IPS DF 6.9 (cell line): ENCODE results near the gene ZBTB8OS.
"Not testable (repeated sequence)": the region's sequence is repeated elsewhere in the genome, so short reads cannot be mapped to it uniquely, and the experiment has no call there.

ENCODE experiments used
- DNase-seq: peaks from one replicate; pipeline ENCODE4 v3.0.0-alpha.2; 2013; ENCODE audit warnings: low read depth, low spot score
- H3K27ac ChIP-seq: one replicate; pipeline ENCODE4 v1.5.1; 2013; ENCODE audit warnings: low read length, control low read depth
- H3K27me3 ChIP-seq: 2 replicates; pipeline ENCODE4 v1.6.1; 2013; ENCODE audit warnings: mild to moderate bottlenecking, low read length; ENCODE audit not compliant: control insufficient read depth, insufficient read depth
- H3K36me3 ChIP-seq: 2 replicates; pipeline ENCODE4 v1.6.1; 2013; ENCODE audit warnings: low read length; ENCODE audit not compliant: control insufficient read depth, insufficient read depth
- H3K4me1 ChIP-seq: 2 replicates; pipeline ENCODE4 v1.6.1; 2013; ENCODE audit warnings: low read length; ENCODE audit not compliant: control insufficient read depth, insufficient read depth
- H3K4me3 ChIP-seq: 2 replicates; pipeline ENCODE4 v1.5.1; 2013; ENCODE audit warnings: mild to moderate bottlenecking, low read length
- H3K9me3 ChIP-seq: 2 replicates; pipeline ENCODE4 v1.6.1; 2013; ENCODE audit warnings: low read length, inconsistent platforms; ENCODE audit not compliant: control insufficient read depth, insufficient read depth
- WGBS: extraction: QIAGEN DNeasy Blood & Tissue Kit; methylation state at CpG from one replicate; pipeline ENCODE4 v1.1.7; 2013; ENCODE audit warnings: mixed read lengths, missing lambda C conversion rate; ENCODE audit not compliant: insufficient read length, insufficient coverage; 5-methylcytosine and 5-hydroxymethylcytosine counted together

The ZBTB8OS gene

DNA sequence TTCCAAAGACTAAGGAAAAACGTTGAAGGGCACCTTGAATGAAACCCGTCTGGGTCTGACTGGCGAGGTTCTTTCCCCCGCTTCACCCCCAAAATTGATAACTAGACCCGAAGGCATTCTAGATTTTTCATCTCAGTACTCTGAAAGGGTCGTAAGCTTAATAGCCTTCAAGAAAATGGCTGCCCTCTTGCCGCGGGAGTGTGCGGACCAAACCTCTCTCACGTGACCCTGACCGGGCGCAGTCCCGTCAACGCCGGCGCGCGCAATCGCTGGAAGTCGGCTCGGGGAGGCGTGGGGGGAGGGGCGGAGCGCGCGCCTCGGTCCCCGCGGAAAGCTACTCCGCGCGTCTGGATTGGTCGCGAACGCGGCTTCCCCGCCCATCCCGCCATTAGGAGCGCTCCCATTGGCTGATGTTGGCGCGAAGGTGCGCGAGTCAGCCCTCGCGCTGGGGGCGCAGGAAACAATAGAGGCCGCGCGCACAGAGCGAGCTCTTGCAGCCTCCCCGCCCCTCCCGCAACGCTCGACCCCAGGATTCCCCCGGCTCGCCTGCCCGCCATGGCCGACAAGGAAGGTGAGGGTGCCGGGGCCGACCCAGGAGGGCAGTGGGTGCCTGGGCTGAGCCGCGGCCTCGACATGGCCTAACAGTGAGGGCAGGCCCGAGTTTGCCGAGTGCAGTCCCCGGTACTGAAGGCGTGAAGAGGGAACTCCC lies 556 bp upstream of the ZBTB8OS start, which contains the start of gene RBBP4:
Gene RBBP4, plus strand, starts transcription at position 457 of the 709 bp plus-strand sequence. Its CDS starts 99 bp downstream, at position 556.
- Histone ChIP-seq H3K9me3 (no peaks in the 10 kb centered on the region), H3K27me3 (no peaks in the 10 kb centered on the region), H3K27ac (no peak within 1 kb of the TSS), H3K4me1 (no peaks in the 10 kb centered on the region), H3K4me3 (peak within 1 kb of the TSS; percentile 78), H3K36me3 (peaks cover 6% of the 10 kb centered on the region; the same call in 1 of the 2 replicates)
- peak; percentile 91 for DNase-seq
- WGBS: no CpG with 5 or more reads among the region's 67 CpGs

- Histone ChIP-seq H3K9me3 (no peaks in the 10 kb centered on the region), H3K4me3 (no peak overlapping the region), H3K4me1 (no peaks in the 10 kb centered on the region), H3K27me3 (no peaks in the 10 kb centered on the region), H3K27ac (no peak overlapping the region), H3K36me3 (no peaks in the 10 kb centered on the region)
- no peak for DNase-seq
- WGBS: no CpG with 5 or more reads among the region's 6 CpGs
These were observed 2.8 kb downstream of the ZBTB8OS start for GRCh38 chr1:32647308-32648134.

DNA sequence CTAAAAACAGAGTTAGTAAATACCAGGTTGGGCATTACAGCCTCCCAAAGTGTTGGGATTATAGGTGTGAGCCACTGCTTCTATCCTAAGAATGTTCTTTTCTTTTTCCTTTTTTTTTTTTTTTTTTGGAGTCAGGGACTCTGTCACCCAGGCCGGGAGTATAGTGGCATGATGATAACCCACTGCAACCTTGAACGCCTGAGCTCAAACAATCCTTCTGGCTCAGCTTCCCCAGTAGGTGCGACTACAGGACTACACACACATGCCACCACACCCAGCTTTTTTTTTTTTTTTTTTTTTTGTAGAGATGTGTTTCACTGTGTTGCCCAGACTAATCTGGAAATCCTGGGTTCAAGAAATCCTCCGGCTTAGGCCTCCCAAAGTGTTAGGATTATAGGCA lies 5.9 kb downstream of the ZBTB8OS start:
- H3K4me1 ChIP-seq: no peaks in the 10 kb centered on the region
- no peaks in the 10 kb centered on the region for H3K36me3 ChIP-seq
- H3K4me3 ChIP-seq: no peak overlapping the region
- WGBS: no CpG with 5 or more reads among the region's 4 CpGs
- H3K9me3 ChIP-seq: no peaks in the 10 kb centered on the region
- DNase-seq: no peak
- H3K27ac ChIP-seq: no peak overlapping the region
- H3K27me3 ChIP-seq: no peaks in the 10 kb centered on the region

DNA sequence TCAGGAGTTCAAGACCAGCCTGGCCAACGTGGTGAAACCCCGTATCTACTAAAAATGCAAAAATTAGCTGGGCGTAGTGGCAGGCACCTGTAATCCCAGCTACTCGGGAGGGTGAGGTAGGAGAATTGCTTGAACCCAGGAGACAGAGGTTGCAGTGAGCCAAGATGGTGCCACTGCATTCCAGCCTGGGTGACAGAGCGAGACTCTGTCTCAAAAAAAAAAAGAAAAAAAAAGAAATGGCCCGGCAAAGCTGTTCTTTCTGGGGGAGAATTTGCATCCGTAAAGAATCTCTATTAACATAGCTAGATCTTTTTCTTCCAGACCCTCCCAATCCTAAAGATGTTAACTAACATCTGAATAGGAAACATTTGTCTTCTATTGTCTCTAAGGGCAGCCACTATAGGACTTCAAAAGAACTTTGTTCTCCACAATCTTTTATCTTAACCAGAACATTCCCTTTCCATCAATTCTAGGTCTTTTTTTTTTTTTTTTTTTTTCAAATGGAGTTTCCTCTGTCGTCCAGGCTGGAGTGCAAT lies 8.0 kb downstream of the ZBTB8OS start:
- not testable (repeated sequence) for DNase-seq, H3K27ac ChIP-seq, H3K4me1 ChIP-seq, H3K27me3 ChIP-seq, H3K36me3 ChIP-seq, H3K4me3 ChIP-seq, H3K9me3 ChIP-seq
- no CpG with 5 or more reads among the region's 8 CpGs for WGBS

DNA sequence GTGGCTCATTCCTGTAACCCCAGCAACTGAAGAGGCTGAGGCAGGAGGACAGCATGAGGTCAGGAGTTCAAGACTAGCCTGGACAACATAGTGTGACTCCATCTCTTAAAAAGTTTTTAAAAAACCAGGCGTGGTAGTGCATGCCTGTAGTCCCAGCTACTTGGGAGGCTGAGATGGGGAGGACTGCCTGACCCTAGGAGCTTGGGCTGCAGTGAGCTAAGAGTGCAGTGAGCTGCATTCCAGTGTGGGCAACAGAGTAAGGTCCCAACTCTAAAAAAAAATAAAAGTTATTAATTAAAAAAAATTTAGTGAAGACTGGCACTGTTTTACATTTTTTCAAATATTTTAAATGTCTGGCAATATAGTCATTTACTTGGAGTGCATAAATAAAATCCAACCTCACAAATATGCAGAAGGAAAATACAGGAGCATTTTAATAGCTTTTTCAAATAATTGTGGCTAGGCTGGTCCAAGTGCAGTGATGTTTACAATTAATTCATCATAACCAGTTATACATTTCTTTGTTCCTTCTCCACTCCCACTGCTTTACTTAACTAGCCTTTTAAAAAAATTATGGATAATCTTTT lies 10.8 kb downstream of the ZBTB8OS start:
- DNase-seq: no peak
- H3K9me3 ChIP-seq: no peaks in the 10 kb centered on the region
- no CpG with 5 or more reads among the region's 1 CpG for WGBS

DNA sequence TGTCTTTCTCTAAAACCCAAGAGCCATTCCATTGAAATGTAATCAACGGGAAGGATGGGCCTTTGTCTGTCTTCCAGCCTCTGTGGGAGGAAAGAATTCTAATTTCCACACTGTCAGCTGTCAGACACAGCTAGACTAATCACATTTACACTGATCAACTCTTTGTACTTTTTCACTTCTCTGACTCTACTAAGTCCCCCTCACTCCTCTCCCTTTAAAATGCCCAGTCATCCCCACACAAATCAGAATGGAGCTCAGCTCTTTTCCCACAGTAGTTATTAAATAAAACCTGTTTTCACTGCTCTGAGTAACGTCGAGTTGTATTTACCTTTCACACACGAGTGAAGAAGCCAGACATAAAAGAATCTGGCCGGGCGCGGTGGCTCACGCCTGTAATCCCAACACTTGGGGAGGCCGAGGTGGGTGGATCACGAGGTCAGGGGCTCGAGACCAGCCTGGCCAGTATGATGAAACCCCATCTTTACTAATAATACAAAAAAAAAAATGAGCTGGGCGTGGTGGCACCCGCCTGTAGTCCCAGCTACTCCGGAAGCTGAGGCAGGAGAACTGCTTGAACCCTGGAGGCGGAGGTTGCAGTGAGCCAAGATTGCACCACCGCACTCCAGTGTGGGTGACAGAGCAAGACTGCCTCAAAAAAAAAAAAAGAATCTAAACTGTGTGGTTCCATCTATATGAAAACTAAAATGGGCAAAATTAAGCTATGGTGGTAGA lies 13.3 kb downstream of the ZBTB8OS start:
- no peaks in the 10 kb centered on the region; the same call in none of the 2 replicates for H3K4me1 ChIP-seq
- no CpG with 5 or more reads among the region's 16 CpGs for WGBS

More for the DNA sequence above, 10.8 kb downstream of the ZBTB8OS start:
- Histone ChIP-seq H3K27me3 (no peaks in the 10 kb centered on the region), H3K4me3 (no peak overlapping the region), H3K27ac (no peak overlapping the region), H3K4me1 (no peaks in the 10 kb centered on the region; the same call in 1 of the 2 replicates), H3K36me3 (no peaks in the 10 kb centered on the region)

GRCh38 chr1:32635508-32636277 lies 14.7 kb downstream of the ZBTB8OS start:
- Histone ChIP-seq H3K36me3 (no peaks in the 10 kb centered on the region), H3K9me3 (no peaks in the 10 kb centered on the region), H3K4me3 (no peak overlapping the region), H3K27me3 (no peaks in the 10 kb centered on the region), H3K27ac (no peak overlapping the region), H3K4me1 (peaks cover 2% of the 10 kb centered on the region)
- WGBS: no CpG with 5 or more reads among the region's 8 CpGs
- no peak for DNase-seq

More for the DNA sequence above, 13.3 kb downstream of the ZBTB8OS start:
- DNase-seq: no peak
- Histone ChIP-seq H3K36me3 (no peaks in the 10 kb centered on the region), H3K4me3 (no peak overlapping the region), H3K9me3 (no peaks in the 10 kb centered on the region), H3K27ac (no peak overlapping the region), H3K27me3 (no peaks in the 10 kb centered on the region)

GRCh38 chr1:32632829-32633228 lies 17.5 kb downstream of the ZBTB8OS start:
- no peak for DNase-seq
- Histone ChIP-seq H3K27ac (no peak overlapping the region), H3K4me1 (peaks cover 2% of the 10 kb centered on the region), H3K36me3 (peaks cover 5% of the 10 kb centered on the region; the same call in 1 of the 2 replicates), H3K4me3 (no peak overlapping the region), H3K27me3 (no peaks in the 10 kb centered on the region), H3K9me3 (no peaks in the 10 kb centered on the region)
- WGBS: no CpG with 5 or more reads among the region's 2 CpGs

- no CpG with 5 or more reads among the region's 4 CpGs for WGBS
- H3K27me3 ChIP-seq, DNase-seq, H3K27ac ChIP-seq, H3K9me3 ChIP-seq, H3K4me1 ChIP-seq, H3K4me3 ChIP-seq, H3K36me3 ChIP-seq: not testable (repeated sequence)
These were observed 20.2 kb downstream of the ZBTB8OS start for GRCh38 chr1:32630173-32630572.
